GM19025 (cell line): ENCODE data around the gene MEIOSIN.
"Not testable (repeated sequence)": the region's sequence is repeated elsewhere in the genome, so short reads cannot be mapped to it uniquely, and the experiment has no call there.

Experiments
- ATAC-seq: cut with Tn5 transposase; IDR thresholded peaks from one replicate; pipeline ENCODE4 v1.9.1; 2021; ENCODE audit warnings: mild to moderate bottlenecking, low read depth, moderate library complexity; ENCODE audit not compliant: unreplicated experiment

MEIOSIN gene, protein sequence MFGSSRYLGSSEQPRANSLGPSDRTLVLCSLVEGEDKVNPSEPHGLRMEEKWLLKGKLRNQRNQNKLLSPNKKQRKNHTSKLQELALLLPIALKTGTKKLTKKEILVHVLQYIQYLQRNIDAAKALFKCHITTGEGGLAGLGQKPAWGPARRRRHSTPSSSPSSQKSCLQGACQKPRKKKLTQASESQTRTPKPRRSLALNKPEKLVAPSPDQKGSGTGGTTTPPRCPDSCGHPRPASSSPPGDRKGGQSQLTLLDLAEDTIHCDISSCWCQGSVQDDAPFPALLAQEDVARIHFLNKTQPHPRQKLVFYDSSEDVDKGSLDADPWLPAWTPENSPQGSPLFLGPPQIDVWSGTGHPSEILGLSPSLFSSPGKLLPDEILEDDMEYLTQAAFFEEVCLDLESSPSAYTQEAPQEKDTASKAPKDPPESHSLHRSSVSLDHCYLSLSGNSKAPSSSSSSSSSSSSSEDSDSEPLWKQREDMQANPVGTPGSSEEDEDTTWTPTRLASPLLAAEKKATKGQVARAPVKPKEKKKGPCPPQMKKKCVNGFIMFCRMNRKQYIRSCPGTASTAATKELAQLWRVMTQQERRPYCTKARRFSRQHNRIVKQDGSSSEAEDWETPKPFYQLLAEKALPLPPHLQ

DNA sequence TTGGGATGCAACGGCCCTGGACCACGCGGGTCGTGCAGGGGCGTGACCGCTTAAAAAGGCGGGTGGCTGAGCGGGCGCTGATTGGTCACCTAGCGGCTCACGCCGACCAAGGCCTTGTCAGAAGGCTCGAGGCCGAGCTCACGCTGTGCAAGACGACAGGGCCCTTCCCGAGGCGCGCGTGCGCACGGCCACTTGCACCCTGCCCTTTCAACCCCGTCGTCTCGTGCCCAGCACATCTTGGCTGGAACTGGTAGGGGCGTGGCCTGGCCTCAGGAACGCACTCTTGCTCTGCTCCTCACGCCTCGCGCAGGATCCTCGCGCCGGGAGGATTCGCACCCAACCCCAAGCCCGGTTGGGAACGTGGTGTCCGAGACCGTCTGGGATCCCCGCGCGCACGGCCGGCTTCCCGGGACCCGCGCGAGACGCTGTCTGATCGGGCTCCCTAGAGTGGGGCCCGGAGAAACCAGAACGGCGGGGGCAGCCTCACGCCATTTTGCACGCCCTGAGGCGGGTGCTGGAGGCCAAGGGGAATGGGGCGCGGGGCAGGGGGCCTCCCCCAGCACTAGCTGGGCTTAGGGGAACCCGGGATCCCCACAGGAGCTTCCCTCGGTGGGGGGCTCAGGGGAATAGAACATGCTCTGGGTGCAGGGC is at the start of gene MEIOSIN:
MEIOSIN (plus strand) TSS at position 280 of the 651 bp plus-strand sequence. CDS start 1,938 bp downstream, outside the sequence.
- no peak for ATAC-seq

DNA sequence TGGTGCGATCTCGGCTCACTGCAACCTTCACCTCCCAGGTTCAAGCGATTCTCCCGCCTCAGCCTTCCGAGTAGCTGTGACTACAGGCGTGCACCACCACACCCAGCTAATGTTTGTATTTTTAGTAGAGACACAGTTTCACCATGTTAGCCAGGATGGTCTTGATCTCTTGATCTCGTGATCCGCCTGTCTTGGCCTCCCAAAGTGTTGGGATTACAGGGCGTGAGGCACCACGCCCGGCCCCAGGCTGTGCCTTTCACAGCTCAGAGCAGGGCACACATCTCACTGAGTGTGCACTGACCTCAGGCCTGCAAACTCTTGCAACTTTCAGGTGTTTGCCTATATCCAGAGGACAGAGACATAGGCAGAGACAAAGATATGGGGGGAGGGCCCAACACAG is 48.2 kb upstream of the MEIOSIN start:
- not testable (repeated sequence) for ATAC-seq

DNA sequence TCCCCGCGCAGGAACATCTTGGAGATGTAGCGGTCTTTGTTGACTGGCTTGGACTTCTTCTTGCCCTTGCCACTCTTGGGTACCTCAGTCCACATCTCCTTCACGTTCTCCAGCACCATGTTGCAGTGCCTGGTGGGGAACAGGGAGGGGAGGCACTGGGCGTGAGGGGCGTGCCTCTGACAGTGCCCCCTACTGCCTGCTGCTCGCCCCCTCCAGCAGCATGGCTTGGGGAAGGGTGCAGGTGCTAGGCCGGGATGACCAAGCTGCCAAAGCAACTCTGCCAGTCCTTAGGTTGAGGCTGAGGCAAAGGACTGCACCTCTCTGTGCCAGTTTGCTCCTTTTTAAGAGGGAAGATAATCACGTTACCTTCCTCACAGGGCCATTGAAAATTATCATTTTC is 45.6 kb upstream of the MEIOSIN start:
- no peak for ATAC-seq

DNA sequence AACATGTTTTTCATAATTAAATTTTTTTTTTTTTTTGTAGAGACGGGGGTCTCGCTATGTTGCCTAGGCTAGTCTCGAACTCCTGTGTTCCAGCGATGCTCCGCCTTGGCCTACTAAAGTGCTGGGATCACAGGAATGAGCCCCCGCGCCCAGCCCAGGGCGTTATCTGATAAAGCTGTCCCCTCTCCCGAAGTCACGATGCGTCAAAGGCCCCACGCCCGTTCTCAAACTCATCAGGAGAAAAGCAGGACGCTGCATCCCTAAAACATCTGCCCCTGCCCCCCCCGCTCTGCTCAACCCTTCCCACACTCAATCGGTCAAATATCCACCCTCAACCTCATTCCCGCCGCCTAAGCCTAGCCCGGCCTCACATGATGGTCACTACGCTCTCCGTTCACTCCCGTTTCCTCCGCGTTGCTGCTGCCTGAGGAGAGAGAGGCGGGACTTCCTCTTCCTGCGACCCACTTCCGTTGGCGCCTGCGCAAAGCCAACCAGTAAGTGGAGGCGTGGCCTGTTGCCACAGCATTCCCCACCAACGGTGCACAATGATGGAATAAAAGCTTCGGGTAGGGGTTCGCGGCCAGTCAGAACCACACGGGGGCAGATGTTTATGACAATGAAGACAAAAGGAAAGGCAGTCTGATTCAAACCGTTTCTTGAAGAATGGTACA is 41.6 kb upstream of the MEIOSIN start, which contains the start of gene SNRPD2:
SNRPD2 (minus strand) TSS at position 438 of the 671 bp plus-strand sequence; CDS start at position 373, 65 bp downstream.
- ATAC-seq = peak; percentile 42

GRCh38 chr19:45692187-45693105 is 40.8 kb upstream of the MEIOSIN start, which contains the start of gene QPCTL:
TSS of gene QPCTL (plus strand) at chr19:45692666. CDS start at chr19:45692704, 38 bp downstream.
- ATAC-seq = peak; percentile 84

- ATAC-seq = no peak
Observed at GRCh38 chr19:45693106-45693788, 40.0 kb upstream of the MEIOSIN start.

- ATAC-seq = no peak
Observed at GRCh38 chr19:45701676-45702075, 31.6 kb upstream of the MEIOSIN start.

DNA sequence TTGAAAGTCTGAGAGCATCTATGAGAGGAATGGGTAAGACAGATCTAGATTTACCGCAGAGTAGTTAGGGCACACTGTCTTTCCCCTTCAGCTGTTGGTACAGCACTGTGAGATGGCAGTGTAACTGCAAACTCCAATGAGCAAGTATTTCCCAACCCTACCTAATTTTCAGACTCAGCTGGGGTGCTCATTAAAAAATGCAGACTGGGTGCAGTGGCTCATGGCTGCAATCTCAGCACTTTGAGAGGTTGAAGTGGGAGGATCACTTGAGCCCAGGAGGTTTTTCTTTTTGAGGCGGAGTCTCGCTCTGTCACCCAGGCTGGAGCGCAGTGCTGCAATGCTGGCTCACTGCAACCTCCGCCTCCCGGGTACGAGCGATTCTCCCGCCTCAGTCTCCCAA is 28.1 kb upstream of the MEIOSIN start:
- ATAC-seq = no peak

- no peak for ATAC-seq
Observed at GRCh38 chr19:45705710-45706415, 27.4 kb upstream of the MEIOSIN start.

DNA sequence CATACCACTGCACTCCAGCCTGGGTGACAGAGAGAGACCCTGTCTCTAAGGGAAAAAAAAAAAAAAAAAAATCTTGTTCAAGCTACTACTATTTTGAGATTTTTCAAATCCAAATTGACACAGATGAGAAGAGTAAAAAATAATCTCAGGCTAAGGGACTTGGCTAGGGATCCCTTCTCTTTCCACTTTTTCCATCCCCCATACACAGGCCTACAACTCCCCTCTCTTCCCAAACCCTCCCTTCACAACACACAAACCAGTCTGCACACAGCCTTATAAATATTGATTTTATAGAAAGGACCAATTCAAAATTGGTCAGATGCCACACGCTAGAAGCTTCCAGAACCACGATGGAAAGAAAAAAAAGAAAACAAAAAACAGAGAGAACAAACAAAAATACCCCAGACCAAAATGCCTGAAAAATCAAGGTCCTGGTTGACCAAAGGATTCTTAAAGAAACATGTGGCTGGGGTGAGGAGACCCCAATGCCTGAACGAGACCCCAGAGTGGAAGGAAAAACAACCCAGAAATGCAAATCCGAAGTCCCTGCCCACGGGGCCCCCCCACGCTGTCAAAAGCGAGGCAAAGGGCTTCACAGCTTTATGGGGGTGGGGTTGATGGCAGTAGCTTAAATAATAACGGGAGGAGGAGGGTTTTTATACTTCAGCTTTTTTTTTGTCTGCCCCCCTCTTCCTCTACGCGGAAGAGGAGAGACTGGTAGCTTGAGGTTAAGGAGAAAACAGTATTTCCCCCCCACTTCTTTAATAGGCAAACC is 22.7 kb upstream of the MEIOSIN start:
- ATAC-seq = no peak

DNA sequence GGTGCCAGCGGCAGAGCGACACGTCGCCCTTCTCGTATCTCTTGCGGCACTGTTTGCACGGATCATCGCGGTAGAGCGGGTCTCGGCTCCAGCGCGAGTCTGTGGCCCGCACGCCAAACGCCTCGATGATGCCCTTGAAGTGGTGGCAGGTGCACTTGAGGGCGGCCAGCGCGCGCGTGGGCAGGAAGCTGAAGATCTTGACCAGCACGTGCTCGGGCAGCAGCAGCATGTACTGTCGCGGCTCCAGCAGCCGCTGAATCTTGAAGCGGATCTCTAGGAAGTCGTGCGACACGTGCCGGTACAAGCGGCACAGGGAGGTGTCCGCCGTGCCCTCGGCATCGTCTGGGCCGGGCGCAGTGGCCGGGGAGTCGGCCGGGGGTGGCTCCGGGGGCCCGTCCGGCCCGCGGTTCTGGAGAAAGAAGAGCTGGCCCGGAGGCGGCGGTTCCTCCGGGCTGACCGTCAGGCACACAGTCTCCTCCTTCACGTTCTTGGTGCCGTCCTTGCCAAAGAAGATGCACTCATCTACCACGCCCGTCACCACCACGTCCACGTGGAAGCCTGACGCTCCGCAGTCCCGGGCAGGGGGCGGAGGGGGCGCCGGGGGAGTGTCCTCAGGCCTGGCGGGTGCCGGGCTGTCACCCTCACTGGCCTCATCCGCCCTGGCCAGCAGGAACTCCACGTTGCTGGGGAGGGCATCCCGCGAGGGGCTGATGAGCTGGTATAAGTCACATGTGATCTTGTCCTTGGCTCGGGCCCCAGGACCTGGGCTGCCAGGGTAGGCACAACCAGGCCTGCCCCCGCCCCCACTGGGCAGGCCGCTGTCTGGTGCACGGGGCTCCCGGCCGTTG is 21.2 kb upstream of the MEIOSIN start:
- ATAC-seq = no peak

GRCh38 chr19:45712699-45713067 is 20.6 kb upstream of the MEIOSIN start:
- no peak for ATAC-seq

- no peak for ATAC-seq
Observed at GRCh38 chr19:45713141-45713540, 20.1 kb upstream of the MEIOSIN start.

GRCh38 chr19:45715139-45715538 is 18.1 kb upstream of the MEIOSIN start:
- ATAC-seq = no peak

- no peak for ATAC-seq
Observed at GRCh38 chr19:45716359-45717130, 16.7 kb upstream of the MEIOSIN start.
